ENCODE results near the gene CD93. TPM values are rescaled to one million over a fixed set of nuclear protein-coding genes. Genes with fewer than 3 reads are reported as not detected.

The CD93 gene
- total and polyA plus RNA-seq, 2 donors from 2014 or later: 9.9 to 104 TPM

- DNase-seq (no peak), FAIRE-seq (no peak)
- no peaks in the 10 kb centered on the region for H3K36me3 ChIP-seq (ENCODE audit: control insufficient read depth in 2 of 3, insufficient read depth in 3 of 3, low read length in 3 of 3)
- no peak overlapping the region for H3K4me3 ChIP-seq (ENCODE audit: low read length in 3 of 3)
- H3K4me1 ChIP-seq (ENCODE audit: control insufficient read depth in 2 of 3, insufficient read depth in 2 of 3, low read depth in 1 of 3, low read length in 3 of 3): no peaks in the 10 kb centered on the region
- no peaks in the 10 kb centered on the region for H3K9me3 ChIP-seq (ENCODE audit: control insufficient read depth in 2 of 3, insufficient read depth in 1 of 3, low read length in 3 of 3)
- no peak overlapping the region for H3K9ac ChIP-seq (ENCODE audit: low read length in 3 of 3)
- no peaks in the 10 kb centered on the region for H3K27me3 ChIP-seq (ENCODE audit: control insufficient read depth, insufficient read depth, low read length)
- intact Hi-C loops (cut with DNase I): no loop called here
- no peak overlapping the region for H3K27ac ChIP-seq (ENCODE audit: low read depth in 2 of 2, low read length in 2 of 2)
- TF ChIP-seq, protein P1, sequence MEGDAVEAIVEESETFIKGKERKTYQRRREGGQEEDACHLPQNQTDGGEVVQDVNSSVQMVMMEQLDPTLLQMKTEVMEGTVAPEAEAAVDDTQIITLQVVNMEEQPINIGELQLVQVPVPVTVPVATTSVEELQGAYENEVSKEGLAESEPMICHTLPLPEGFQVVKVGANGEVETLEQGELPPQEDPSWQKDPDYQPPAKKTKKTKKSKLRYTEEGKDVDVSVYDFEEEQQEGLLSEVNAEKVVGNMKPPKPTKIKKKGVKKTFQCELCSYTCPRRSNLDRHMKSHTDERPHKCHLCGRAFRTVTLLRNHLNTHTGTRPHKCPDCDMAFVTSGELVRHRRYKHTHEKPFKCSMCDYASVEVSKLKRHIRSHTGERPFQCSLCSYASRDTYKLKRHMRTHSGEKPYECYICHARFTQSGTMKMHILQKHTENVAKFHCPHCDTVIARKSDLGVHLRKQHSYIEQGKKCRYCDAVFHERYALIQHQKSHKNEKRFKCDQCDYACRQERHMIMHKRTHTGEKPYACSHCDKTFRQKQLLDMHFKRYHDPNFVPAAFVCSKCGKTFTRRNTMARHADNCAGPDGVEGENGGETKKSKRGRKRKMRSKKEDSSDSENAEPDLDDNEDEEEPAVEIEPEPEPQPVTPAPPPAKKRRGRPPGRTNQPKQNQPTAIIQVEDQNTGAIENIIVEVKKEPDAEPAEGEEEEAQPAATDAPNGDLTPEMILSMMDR (IDR thresholded peaks at IDR 0.05; ENCODE audit: borderline replicate concordance, extremely low read depth, insufficient read depth): no peak
Measured at GRCh38 chr20:23032056-23032749, 53.9 kb downstream of the CD93 start.

DNA sequence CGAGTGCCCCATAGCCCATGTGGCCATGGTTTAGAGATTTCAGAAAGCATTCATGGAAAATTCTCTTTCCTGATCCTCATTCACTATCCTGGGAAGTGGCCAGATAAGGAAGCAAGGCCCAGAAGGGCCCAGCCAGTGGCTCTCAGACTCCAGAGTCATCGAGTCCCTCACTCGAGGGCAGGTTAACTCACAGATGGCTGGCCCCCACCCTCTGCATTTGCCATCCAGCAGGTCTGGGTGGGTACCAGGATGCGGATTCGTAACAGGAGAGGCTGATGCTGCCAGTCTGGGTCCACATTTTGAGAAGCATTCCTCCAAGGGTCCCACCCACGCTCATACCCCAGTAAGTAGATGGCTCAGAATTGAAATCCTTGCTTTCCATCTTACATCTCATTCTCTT, 54.8 kb downstream of the CD93 start:
- Histone ChIP-seq H3K4me3 (ENCODE audit: low read length in 3 of 3) (no peak overlapping the region), H3K27me3 (ENCODE audit: control insufficient read depth, insufficient read depth, low read length) (no peaks in the 10 kb centered on the region), H3K4me1 (ENCODE audit: control insufficient read depth in 2 of 3, insufficient read depth in 2 of 3, low read depth in 1 of 3, low read length in 3 of 3) (no peaks in the 10 kb centered on the region), H3K9ac (ENCODE audit: low read length in 3 of 3) (no peak overlapping the region), H3K27ac (ENCODE audit: low read depth in 2 of 2, low read length in 2 of 2) (no peak overlapping the region), H3K9me3 (ENCODE audit: control insufficient read depth in 2 of 3, insufficient read depth in 1 of 3, low read length in 3 of 3) (no peaks in the 10 kb centered on the region), H3K36me3 (ENCODE audit: control insufficient read depth in 2 of 3, insufficient read depth in 3 of 3, low read length in 3 of 3) (no peaks in the 10 kb centered on the region)
- no peak for FAIRE-seq
- no peak for DNase-seq
- intact Hi-C loops (cut with DNase I): no loop called here
- TF ChIP-seq, protein P1 (IDR thresholded peaks at IDR 0.05; ENCODE audit: borderline replicate concordance, extremely low read depth, insufficient read depth): no peak

Other genes with a start within 250 kb of the CD93 start
- gene SSTR4, start 51.0 kb downstream of the CD93 start, total RNA-seq: not detected
- gene SSTR4, start 51.0 kb downstream of the CD93 start, polyA plus RNA-seq (ENCODE audit: insufficient read depth, low read depth, low replicate concordance): not detected
- gene THBD, start 36.7 kb downstream of the CD93 start, total RNA-seq: 48.1 TPM
- gene THBD, start 36.7 kb downstream of the CD93 start, polyA plus RNA-seq (ENCODE audit: insufficient read depth, low read depth, low replicate concordance): 9.7 TPM